HepG2 (cell line): ENCODE measurements around the gene GPATCH8. TPM values are rescaled to one million over a fixed set of nuclear protein-coding genes. Genes with fewer than 3 reads are reported as not detected.
A peak's percentile ranks its signal among the peaks of the same experiment; 100 is the strongest.

Source experiments
- AFF4 ChIP-seq: sonication (generic); formaldehyde crosslinking; IDR thresholded peaks from 2 replicates; pipeline ENCODE4 v1.4.0; 2020; ENCODE audit warnings: missing genetic modification reagents
- CEBPZ ChIP-seq: IDR thresholded peaks from 2 replicates; pipeline ENCODE4 v1.6.1; 2012; ENCODE audit warnings: low read length, improper control_type of control experiment
- CREBL2 ChIP-seq: sonication (generic); formaldehyde crosslinking; IDR thresholded peaks from 2 replicates; pipeline ENCODE4 v1.8.1; 2023; ENCODE audit warnings: missing genetic modification reagents, mild to moderate bottlenecking, borderline replicate concordance
- DZIP1 ChIP-seq: sonication (generic); formaldehyde crosslinking; IDR thresholded peaks from 2 replicates; pipeline ENCODE4 v1.5.0; 2020; ENCODE audit warnings: mild to moderate bottlenecking, missing genetic modification reagents
- HOXA3 ChIP-seq: sonication (generic); formaldehyde crosslinking; IDR thresholded peaks from 2 replicates; pipeline ENCODE4 v1.5.0; 2020; ENCODE audit warnings: missing genetic modification reagents
- MED8 ChIP-seq: sonication (generic); formaldehyde crosslinking; IDR thresholded peaks from 2 replicates; pipeline ENCODE4 v1.8.1; 2023; ENCODE audit warnings: mild to moderate bottlenecking, missing genetic modification reagents; ENCODE audit not compliant: insufficient replicate concordance
- RCOR2 ChIP-seq: IDR thresholded peaks from 2 replicates; pipeline ENCODE4 v1.6.1; 2016; ENCODE audit warnings: missing biosample characterization, missing genetic modification reagents
- TFDP2 ChIP-seq: sonication (generic); formaldehyde crosslinking; IDR thresholded peaks from 2 replicates; pipeline ENCODE4 v1.4.0; 2020; ENCODE audit warnings: missing genetic modification reagents
- ZNF281 ChIP-seq: sonication (generic); formaldehyde crosslinking; IDR thresholded peaks from 2 replicates; pipeline ENCODE4 v1.4.0; 2020; ENCODE audit warnings: missing genetic modification reagents, borderline replicate concordance
- ZNF383 ChIP-seq: sonication (generic); formaldehyde crosslinking; IDR thresholded peaks from 2 replicates; pipeline ENCODE4 v1.4.0; 2020; ENCODE audit warnings: missing genetic modification reagents, mild to moderate bottlenecking, borderline replicate concordance
- ZNF737 ChIP-seq: sonication (generic); formaldehyde crosslinking; IDR thresholded peaks from 2 replicates; pipeline ENCODE4 v1.5.0; 2020; ENCODE audit warnings: missing genetic modification reagents, mild to moderate bottlenecking, borderline replicate concordance
- ZNF75D ChIP-seq: sonication (generic); formaldehyde crosslinking; IDR thresholded peaks from 2 replicates; pipeline ENCODE4 v1.8.1; 2023; ENCODE audit warnings: missing genetic modification reagents, mild to moderate bottlenecking, borderline replicate concordance
- polyA plus RNA-seq, 8 experiments: library from polyadenylated mRNA; depleted of rRNA in 3 of 8; stranded (reverse) in 7 of 8; unstranded in 1 of 8; fragments of >200 nt; fragmentation: Illumina TruSeq in 4 of 8; extraction: Trizol in 4 of 8; gene quantifications; 2 replicates each; pipeline versions ENCODE4 v1.2.1 to v1.2.3, GENCODE V29; 2011 to 2016; ENCODE audit warnings: low read depth in 4 of 8, missing spikeins in 1 of 8, mixed read lengths in 1 of 8; ENCODE audit not compliant: insufficient read depth in 1 of 8
- total RNA-seq, 5 experiments: library from RNA; depleted of rRNA; stranded (reverse); fragments of >200 nt; fragmentation: Illumina TruSeq; extraction: Trizol; gene quantifications; 2 replicates each; pipeline ENCODE4 v1.2.3, GENCODE V29; 2016; ENCODE audit warnings: low read depth in 1 of 5

Gene GPATCH8
- total and polyA plus RNA-seq, 2 of the 13 experiments (the other 11 are each of a cell fraction or from before 2014, with no cell fraction given) = 20.7 to 21.5 TPM

GRCh38 chr17:44503147-44504029 is at the start of gene GPATCH8 (continued):
- TF ChIP-seq CEBPZ (no peak), ZNF75D (CRISPR knock-in tag) (no peak; the same call in 1 of the 2 replicates), TFDP2 (CRISPR knock-in tag) (peak; percentile 88), DZIP1 (CRISPR knock-in tag) (peak; percentile 67; the same call in 1 of the 2 replicates), ZNF737 (CRISPR knock-in tag) (no peak), AFF4 (CRISPR knock-in tag) (peak; percentile 53; the same call in 1 of the 2 replicates), CREBL2 (peak; percentile 63; the same call in 1 of the 2 replicates), ZNF281 (CRISPR knock-in tag) (peak; percentile 27; the same call in 1 of the 2 replicates), ZNF383 (no peak; the same call in 1 of the 2 replicates), RCOR2 (CRISPR knock-in tag) (0 out of 2 replicates have a peak, but pooled peaks have one; percentile 71), MED8 (CRISPR knock-in tag) (peak; percentile 84), HOXA3 (CRISPR knock-in tag) (peak; percentile 86)
